IMR-90 (cell line): ENCODE results near the gene PACSIN2. TPM values are rescaled to one million over a fixed set of nuclear protein-coding genes. Genes with fewer than 3 reads are reported as not detected.

Experiments
- ATAC-seq: fragments of 200-7000 bp; cut with Tn5 transposase; 2 replicates; pipeline ENCODE4 v1.9.1; 2020; ENCODE audit warnings: low read depth, mild to moderate bottlenecking, moderate library complexity
- BruUV-seq: library from RNA; stranded (reverse); fragments of 400-500 nt; replicated peaks from 2 replicates; lab custom pipeline; 2021; lab: Mats Ljungman, UMichigan
- CTCF ChIA-PET: fragments of 300-600 bp; formaldehyde crosslinking; extraction: SDS; loops from one replicate; lab custom pipeline; 2021; ENCODE audit warnings: antibody characterized with exemption; lab: Yijun Ruan, JAX
- POLR2A ChIA-PET: fragments of 300-600 bp; sonication (Branson Sonifier 250); formaldehyde crosslinking; loops from one replicate; lab custom pipeline; 2022; ENCODE audit warnings: antibody characterized with exemption; ENCODE audit not compliant: unreplicated experiment; lab: Charles Lee
- DNase-seq: peaks from one replicate; pipeline ENCODE4 v3.0.0; 2013
- H2AFZ ChIP-seq: replicated peaks from 2 replicates; pipeline ENCODE3; 2013; ENCODE audit warnings: low read length, mild to moderate bottlenecking; ENCODE audit not compliant: poor library complexity
- H2AK5ac ChIP-seq: 2 replicates; pipeline ENCODE4 v1.6.1; 2013; ENCODE audit warnings: low read depth, low read length, inconsistent platforms
- H2AK9ac ChIP-seq: replicated peaks from 2 replicates; pipeline ENCODE3; 2013; ENCODE audit warnings: mild to moderate bottlenecking, low read depth, low read length, moderate library complexity; ENCODE audit not compliant: poor library complexity
- H2BK120ac ChIP-seq: 2 replicates; pipeline ENCODE4 v1.6.1; 2013; ENCODE audit warnings: low read depth, low read length, inconsistent platforms
- H2BK15ac ChIP-seq: 3 replicates; pipeline ENCODE4 v1.6.1; 2013; ENCODE audit warnings: low read depth, low read length, inconsistent platforms
- H2BK20ac ChIP-seq: 2 replicates; pipeline ENCODE4 v1.6.1; 2013; ENCODE audit warnings: low read depth, mild to moderate bottlenecking, inconsistent platforms, low read length, moderate library complexity
- H2BK5ac ChIP-seq: 2 replicates; pipeline ENCODE4 v1.6.1; 2013; ENCODE audit warnings: mild to moderate bottlenecking, low read depth, low read length, inconsistent platforms; ENCODE audit not compliant: poor library complexity, severe bottlenecking
- H3K14ac ChIP-seq: replicated peaks from 2 replicates; pipeline ENCODE4 v1.6.1; 2013; ENCODE audit warnings: low read depth, low read length, inconsistent platforms
- H3K18ac ChIP-seq: 2 replicates; pipeline ENCODE4 v1.6.1; 2013; ENCODE audit warnings: low read depth, low read length, control low read depth
- H3K23ac ChIP-seq: 2 replicates; pipeline ENCODE4 v1.6.1; 2013; ENCODE audit warnings: low read depth, low read length, inconsistent platforms
- H3K27ac ChIP-seq: 2 replicates; pipeline ENCODE4 v1.5.1; 2013; ENCODE audit warnings: mild to moderate bottlenecking, control low read depth, low read length; ENCODE audit not compliant: insufficient read depth
- H3K27me3 ChIP-seq: 2 replicates; pipeline ENCODE4 v1.6.1; 2013; ENCODE audit warnings: low read length; ENCODE audit not compliant: control insufficient read depth, insufficient read depth
- H3K36me3 ChIP-seq: 2 replicates; pipeline ENCODE4 v1.6.1; 2013; ENCODE audit warnings: low read length, mixed read lengths; ENCODE audit not compliant: control insufficient read depth, insufficient read depth
- H3K4ac ChIP-seq: 2 replicates; pipeline ENCODE4 v1.6.1; 2013; ENCODE audit warnings: low read depth, low read length, inconsistent platforms
- H3K4me1 ChIP-seq: 2 replicates; pipeline ENCODE4 v1.6.1; 2013; ENCODE audit warnings: low read length, mixed read lengths; ENCODE audit not compliant: control insufficient read depth, insufficient read depth
- H3K4me2 ChIP-seq: 2 replicates; pipeline ENCODE4 v1.6.1; 2013; ENCODE audit warnings: low read depth, mild to moderate bottlenecking, control low read depth, low read length, moderate library complexity
- H3K4me3 ChIP-seq: 2 replicates; pipeline ENCODE4 v1.5.1; 2013; ENCODE audit warnings: low read depth, mild to moderate bottlenecking, control low read depth, low read length, moderate library complexity; ENCODE audit not compliant: insufficient read depth
- H3K56ac ChIP-seq: 2 replicates; pipeline ENCODE4 v1.6.1; 2013; ENCODE audit warnings: low read length, inconsistent platforms; ENCODE audit not compliant: insufficient read depth; ENCODE audit errors: extremely low read depth
- H3K79me1 ChIP-seq, 2 experiments: 2 replicates each; pipeline ENCODE4 v1.6.1; 2013; ENCODE audit warnings: low read length in 2 of 2, inconsistent platforms in 1 of 2, low read depth in 1 of 2
- H3K9ac ChIP-seq: 2 replicates; pipeline ENCODE4 v1.6.1; 2013; ENCODE audit warnings: low read depth, low read length, control low read depth
- H3K9me1 ChIP-seq: 2 replicates; pipeline ENCODE4 v1.6.1; 2013; ENCODE audit warnings: low read length, inconsistent platforms; ENCODE audit not compliant: insufficient read depth
- H3K9me3 ChIP-seq: 2 replicates; pipeline ENCODE4 v1.6.1; 2013; ENCODE audit warnings: low read length; ENCODE audit not compliant: control insufficient read depth, insufficient read depth
- H4K20me1 ChIP-seq: 2 replicates; pipeline ENCODE4 v1.6.1; 2013; ENCODE audit warnings: low read length, inconsistent platforms; ENCODE audit not compliant: insufficient read depth
- H4K5ac ChIP-seq: 2 replicates; pipeline ENCODE4 v1.6.1; 2013; ENCODE audit warnings: mild to moderate bottlenecking, low read depth, low read length, control low read depth
- H4K8ac ChIP-seq, 2 experiments: 2 replicates each; pipeline ENCODE4 v1.6.1; 2013; ENCODE audit warnings: low read depth in 2 of 2, low read length in 2 of 2, control low read depth in 1 of 2, inconsistent platforms in 1 of 2
- H4K91ac ChIP-seq: 2 replicates; pipeline ENCODE4 v1.6.1; 2013; ENCODE audit warnings: low read depth, low read length, inconsistent platforms; ENCODE audit not compliant: insufficient read depth
- BHLHE40 ChIP-seq: fragments of 150-350 bp; IDR thresholded peaks from 2 replicates; pipeline ENCODE4 v1.6.1; 2016; ENCODE audit warnings: mild to moderate bottlenecking, low read depth, low read length
- CHD1 ChIP-seq: IDR thresholded peaks from 2 replicates; pipeline ENCODE4 v1.6.1; 2012; ENCODE audit warnings: low read depth, low read length, improper control_type of control experiment
- CTCF ChIP-seq: conservative IDR thresholded peaks from 2 replicates; pipeline ENCODE4 v1.5.1; 2012; ENCODE audit warnings: mild to moderate bottlenecking, low read depth, low read length, improper control_type of control experiment
- FOS ChIP-seq: fragments of 150-350 bp; IDR thresholded peaks from 2 replicates; pipeline ENCODE4 v1.6.1; 2016; ENCODE audit warnings: low read depth, low read length
- MAZ ChIP-seq: IDR thresholded peaks from 2 replicates; pipeline ENCODE4 v1.6.1; 2012; ENCODE audit warnings: low read depth, mild to moderate bottlenecking, low read length, improper control_type of control experiment, moderate library complexity, borderline replicate concordance
- MXI1 ChIP-seq: IDR thresholded peaks from 2 replicates; pipeline ENCODE4 v1.6.1; 2012; ENCODE audit warnings: low read depth, mild to moderate bottlenecking, low read length, moderate library complexity, borderline replicate concordance
- NFE2L2 ChIP-seq: fragments of 150-350 bp; IDR thresholded peaks from 2 replicates; pipeline ENCODE4 v1.6.1; 2016; ENCODE audit warnings: low read depth, mild to moderate bottlenecking, low read length
- POLR2A ChIP-seq: IDR thresholded peaks from 2 replicates; pipeline ENCODE4 v1.6.1; 2012; ENCODE audit warnings: mild to moderate bottlenecking, low read depth, low read length
- RCOR1 ChIP-seq: IDR thresholded peaks from 2 replicates; pipeline ENCODE4 v1.6.1; 2012; ENCODE audit warnings: mild to moderate bottlenecking, low read length, improper control_type of control experiment; ENCODE audit not compliant: insufficient replicate concordance
- SMC3 ChIP-seq: fragments of 150-350 bp; IDR thresholded peaks from 2 replicates; pipeline ENCODE4 v1.6.1; 2016; ENCODE audit warnings: low read depth, mild to moderate bottlenecking, antibody characterized with exemption, low read length, moderate library complexity
- USF2 ChIP-seq: fragments of 150-350 bp; IDR thresholded peaks from 2 replicates; pipeline ENCODE4 v1.6.1; 2017; ENCODE audit warnings: mild to moderate bottlenecking, antibody characterized with exemption, low read length, low read depth
- WGBS, 2 experiments: methylation state at CpG; one replicate each; pipeline versions ENCODE4 v1.1.5 to v1.1.7; 2013; ENCODE audit warnings: missing lambda C conversion rate in 2 of 2; ENCODE audit not compliant: insufficient read length in 1 of 2; ENCODE audit errors: extremely low coverage in 2 of 2; 5-methylcytosine and 5-hydroxymethylcytosine counted together
- dilution Hi-C: fragments of 300-500 bp; cut with HindIII; formaldehyde crosslinking; loops from one replicate; pipeline ENCODE4 v1.14.3; 2018; ENCODE audit warnings: low sequenced_read_pairs; ENCODE audit not compliant: unreplicated experiment
- in situ Hi-C: fragments of 300-500 bp; cut with MboI; formaldehyde crosslinking; loops from 3 replicates; pipeline ENCODE4 v1.14.3; 2019; ENCODE audit warnings: low sequenced_read_pairs, inconsistent platforms, mixed read lengths
- intact Hi-C: fragments of 100-400 bp; cut with micrococcal nuclease; formaldehyde crosslinking; loops from 2 replicates; pipeline ENCODE4 v1.10.0; 2022
- polyA plus RNA-seq, 3 experiments: library from polyadenylated mRNA; depleted of rRNA; stranded (reverse); fragments of >200 nt; gene quantifications; 2 replicates each; pipeline ENCODE4 v1.2.3, GENCODE V29; 2012; ENCODE audit warnings: low replicate concordance in 1 of 3
- total RNA-seq: library from RNA; depleted of rRNA; stranded (reverse); fragments of >200 nt; gene quantifications from 2 replicates; pipeline ENCODE4 v1.2.3, GENCODE V29; 2012

PACSIN2 gene
- total and polyA plus RNA-seq, 2 of the 4 experiments (the other 2 are of a cell fraction): 85.0 to 118 TPM

- TF ChIP-seq MXI1: no peak
Measured at GRCh38 chr22:42857845-42858481, 157.0 kb downstream of the PACSIN2 start (continued).

- Histone ChIP-seq H2BK120ac (peak within 1 kb of the TSS; percentile 85), H3K4me1 (peaks cover 2% of the 10 kb centered on the region; the same call in 1 of the 2 replicates), H3K4ac (peak within 1 kb of the TSS; percentile 97), H3K9me1 (peaks cover 17% of the 10 kb centered on the region; the same call in 1 of the 2 replicates), H2AK9ac (peak within 1 kb of the TSS; percentile 99), H3K27ac (peak within 1 kb of the TSS; percentile 96), H4K91ac (peak within 1 kb of the TSS; percentile 92), H2AK5ac (peak within 1 kb of the TSS; percentile 98), H4K5ac (peak within 1 kb of the TSS; percentile 100), H4K8ac (peak within 1 kb of the TSS; percentile 93 to 99), H2BK15ac (peak within 1 kb of the TSS; percentile 96; the same call in 2 of the 3 replicates), H3K79me1 (peaks cover 0 to 49% of the 10 kb centered on the region in 2 experiments; a peak in 3 of 4 replicates), H3K56ac (peak within 1 kb of the TSS; percentile 97), H2BK20ac (peak within 1 kb of the TSS; percentile 87; the same call in 1 of the 2 replicates), H3K9me3 (0 out of 2 replicates have a peak, but pooled peaks cover 2% of the 10 kb centered on the region), H3K23ac (peak within 1 kb of the TSS; percentile 83), H2BK5ac (peak within 1 kb of the TSS; percentile 94), H3K18ac (peak within 1 kb of the TSS; percentile 87), H3K4me2 (peak within 1 kb of the TSS; percentile 96), H3K36me3 (0 out of 2 replicates have a peak, but pooled peaks cover 2% of the 10 kb centered on the region), H3K9ac (peak within 1 kb of the TSS; percentile 95), H3K27me3 (no peaks in the 10 kb centered on the region), H2AFZ (peak within 1 kb of the TSS; percentile 99), H4K20me1 (peaks cover 35% of the 10 kb centered on the region), H3K14ac (peak within 1 kb of the TSS; percentile 99), H3K4me3 (peak within 1 kb of the TSS; percentile 94)
- CTCF ChIA-PET: interaction anchor here (1.5 kb wide), 1 partner anchor 233 kb away, joined by 4 read pairs; no protein-coding TSS in a partner anchor
- BruUV-seq: no TSS peak
- intact Hi-C loops: no loop called here
- 8% methylated on average over 68 of the region's 111 CpGs; no CpG with 5 or more reads in 1 of the 2 experiments for WGBS, 2 experiments
- in situ Hi-C loops: no loop called here
- peak; percentile 97 for ATAC-seq
- POLR2A ChIA-PET: interaction anchor here (1.0 to 1.4 kb wide), 2 partner anchors 37 to 241 kb away, joined by 3 read pairs; no protein-coding TSS in a partner anchor
- DNase-seq: peak; percentile 91
- dilution Hi-C loops: no loop called here
- TF ChIP-seq CTCF: no peak
- TF ChIP-seq CHD1: no peak
- TF ChIP-seq USF2: peak; percentile 7; the same call in 1 of the 2 replicates
- TF ChIP-seq POLR2A: peak; percentile 96
- TF ChIP-seq BHLHE40: no peak
- TF ChIP-seq NFE2L2: no peak
- no peak for TF ChIP-seq SMC3
- TF ChIP-seq RCOR1: no peak
- no peak for TF ChIP-seq FOS
- peak; percentile 86 for TF ChIP-seq MAZ
Measured at GRCh38 chr22:42856865-42857704, 157.9 kb downstream of the PACSIN2 start, which contains the start of gene ARFGAP3. ARFGAP3 (minus strand) TSS chr22:42857273; CDS start chr22:42857182, 91 bp downstream.
